Smooth muscle cell (in vitro differentiated cells): Measurements from ENCODE around the gene BCL11B. TPM values are rescaled to one million over a fixed set of nuclear protein-coding genes. Genes with fewer than 3 reads are reported as not detected.
"Not testable (repeated sequence)": the region's sequence is repeated elsewhere in the genome, so short reads cannot be mapped to it uniquely, and the experiment has no call there.

Experiments
- DNase-seq: peaks from one replicate; lab custom pipeline; 2025; ENCODE audit not compliant: unreplicated experiment; lab: John Stamatoyannopoulos, UW
- H2AFZ ChIP-seq: fragments of 200-600 bp; sonication (generic); 2 replicates; pipeline ENCODE4 v1.6.0; 2016; ENCODE audit warnings: antibody characterized with exemption, low read depth, mild to moderate bottlenecking
- H3F3A ChIP-seq: fragments of 200-600 bp; sonication (generic); 2 replicates; pipeline ENCODE4 v1.6.0; 2017; ENCODE audit warnings: antibody characterized with exemption, low read depth
- H3K27ac ChIP-seq: fragments of 200-600 bp; sonication (generic); 2 replicates; pipeline ENCODE4 v1.5.1; 2016; ENCODE audit warnings: low read depth, mild to moderate bottlenecking
- H3K27me3 ChIP-seq: fragments of 200-600 bp; sonication (generic); 2 replicates; pipeline ENCODE4 v1.6.1; 2016; ENCODE audit warnings: low read depth, mild to moderate bottlenecking
- H3K36me3 ChIP-seq: fragments of 200-600 bp; sonication (generic); 2 replicates; pipeline ENCODE4 v1.5.1; 2016; ENCODE audit warnings: low read depth
- H3K4me1 ChIP-seq: fragments of 200-600 bp; sonication (generic); 2 replicates; pipeline ENCODE4 v1.5.1; 2016; ENCODE audit warnings: low read depth
- H3K4me2 ChIP-seq: fragments of 200-600 bp; sonication (generic); 2 replicates; pipeline ENCODE4 v1.6.0; 2016; ENCODE audit warnings: mild to moderate bottlenecking
- H3K4me3 ChIP-seq: fragments of 200-600 bp; sonication (generic); 2 replicates; pipeline ENCODE4 v1.5.1; 2016; ENCODE audit warnings: mild to moderate bottlenecking
- H3K79me2 ChIP-seq: fragments of 200-600 bp; sonication (generic); 2 replicates; pipeline ENCODE4 v1.6.0; 2016; ENCODE audit warnings: low read depth, mild to moderate bottlenecking
- H3K9ac ChIP-seq: fragments of 200-600 bp; sonication (generic); 2 replicates; pipeline ENCODE4 v1.6.0; 2016; ENCODE audit warnings: low read depth
- H3K9me3 ChIP-seq: fragments of 200-600 bp; sonication (generic); replicated peaks from 2 replicates; pipeline ENCODE4 v1.5.1; 2016; ENCODE audit warnings: low read depth
- H4K20me1 ChIP-seq: fragments of 200-600 bp; sonication (generic); 2 replicates; pipeline ENCODE4 v1.6.0; 2016; ENCODE audit warnings: low read depth
- CTCF ChIP-seq: fragments of 200-600 bp; sonication (generic); IDR thresholded peaks from 2 replicates; pipeline ENCODE4 v1.5.1; 2017; ENCODE audit warnings: borderline replicate concordance, mild to moderate bottlenecking, antibody characterized with exemption; ENCODE audit not compliant: insufficient read depth, poor library complexity, severe bottlenecking
- WGBS: methylation state at CpG from one replicate; pipeline ENCODE4 v1.1.7; 2016; ENCODE audit warnings: low lambda C conversion rate; 5-methylcytosine and 5-hydroxymethylcytosine counted together
- polyA plus RNA-seq: library from polyadenylated mRNA; unstranded; fragments of >200 nt; fragmentation: Nextera tagmentation; extraction: Ambion mirVana; gene quantifications from 2 replicates; pipeline ENCODE4 v1.2.1, GENCODE V29; 2016
- total RNA-seq: library from RNA; depleted of rRNA; stranded (reverse); fragments of >200 nt; gene quantifications from 2 replicates; pipeline ENCODE4 v1.2.3, GENCODE V29; 2014

The BCL11B gene
- total and polyA plus RNA-seq, 2 experiments from 2014 or later: 0.56 to 3.0 TPM

GRCh38 chr14:99231161-99231849 lies 40.7 kb downstream of the BCL11B start:
- Histone ChIP-seq H3F3A (peaks cover 28% of the 10 kb centered on the region), H3K27ac (no peak overlapping the region), H3K4me1 (peaks cover 20% of the 10 kb centered on the region), H3K36me3 (no peaks in the 10 kb centered on the region), H4K20me1 (no peaks in the 10 kb centered on the region), H3K27me3 (no peaks in the 10 kb centered on the region), H3K4me3 (peak overlapping the region; percentile 47), H3K9me3 (no peaks in the 10 kb centered on the region), H3K4me2 (peak overlapping the region; percentile 83), H3K79me2 (no peaks in the 10 kb centered on the region), H3K9ac (no peak overlapping the region), H2AFZ (peak overlapping the region; percentile 41)
- no peak for DNase-seq
- TF ChIP-seq CTCF: no peak
- 19% methylated on average over 24 of the region's 38 CpGs for whole genome bisulfite sequencing

GRCh38 chr14:99230208-99231151 lies 41.5 kb downstream of the BCL11B start:
- H2AFZ ChIP-seq: peak overlapping the region; percentile 41
- H3F3A ChIP-seq: peaks cover 24% of the 10 kb centered on the region
- peak overlapping the region; percentile 83 for H3K4me2 ChIP-seq
- H3K79me2 ChIP-seq: no peaks in the 10 kb centered on the region
- no peak overlapping the region for H3K9ac ChIP-seq
- WGBS: 42% methylated on average over 23 of the region's 23 CpGs
- peaks cover 16% of the 10 kb centered on the region for H3K4me1 ChIP-seq
- DNase-seq: no peak
- peak overlapping the region; percentile 47 for H3K4me3 ChIP-seq
- H3K27ac ChIP-seq: peak overlapping the region; percentile 15
- no peaks in the 10 kb centered on the region for H3K27me3 ChIP-seq
- no peaks in the 10 kb centered on the region for H3K9me3 ChIP-seq
- TF ChIP-seq CTCF: peak; percentile 5
- no peaks in the 10 kb centered on the region for H3K36me3 ChIP-seq
- H4K20me1 ChIP-seq: no peaks in the 10 kb centered on the region

- WGBS: 27% methylated on average over 10 of the region's 10 CpGs
- H3K27ac ChIP-seq: no peak overlapping the region
- H3F3A ChIP-seq: peaks cover 24% of the 10 kb centered on the region
- H3K4me3 ChIP-seq: no peak overlapping the region
- H4K20me1 ChIP-seq: no peaks in the 10 kb centered on the region
- no peaks in the 10 kb centered on the region for H3K27me3 ChIP-seq
- H3K36me3 ChIP-seq: no peaks in the 10 kb centered on the region
- no peak overlapping the region for H2AFZ ChIP-seq
- no peak for DNase-seq
- no peak overlapping the region for H3K4me2 ChIP-seq
- H3K4me1 ChIP-seq: peaks cover 14% of the 10 kb centered on the region
- H3K79me2 ChIP-seq: no peaks in the 10 kb centered on the region
- H3K9ac ChIP-seq: no peak overlapping the region
- no peak for TF ChIP-seq CTCF
- no peaks in the 10 kb centered on the region for H3K9me3 ChIP-seq
Measured at GRCh38 chr14:99229654-99230207, 42.3 kb downstream of the BCL11B start.

GRCh38 chr14:99228760-99229159 lies 43.2 kb downstream of the BCL11B start:
- Histone ChIP-seq H3K4me1 (peaks cover 14% of the 10 kb centered on the region), H3F3A (peaks cover 16% of the 10 kb centered on the region)
- 93% methylated on average over 4 of the region's 4 CpGs for WGBS
- H3K9ac ChIP-seq, H3K9me3 ChIP-seq, H4K20me1 ChIP-seq, DNase-seq, H2AFZ ChIP-seq, H3K4me2 ChIP-seq, H3K79me2 ChIP-seq, H3K27ac ChIP-seq, H3K36me3 ChIP-seq, H3K4me3 ChIP-seq, H3K27me3 ChIP-seq: not testable (repeated sequence)
